Thoracic aorta (tissue), 2 donors: ENCODE measurements around the gene GAB3. TPM values are rescaled to one million over a fixed set of nuclear protein-coding genes. Genes with fewer than 3 reads are reported as not detected.

Experiments
- ATAC-seq: fragments of 150-250 bp; one replicate; pipeline ENCODE4 v1.8.0; 2017; ENCODE audit warnings: low read depth; ENCODE audit not compliant: insufficient number of reproducible peaks, low FRiP score
- DNase-seq: peaks from one replicate; pipeline ENCODE4 v3.0.0-alpha.2; 2020; ENCODE audit warnings: low spot score
- H3K27ac ChIP-seq, 2 donors: fragments of 200-600 bp; sonication (generic); 1 replicate in 1 of 2; 2 replicates in 1 of 2; pipeline ENCODE4 v1.5.1; 2016; ENCODE audit warnings: mild to moderate bottlenecking in 2 of 2, moderate library complexity in 2 of 2
- H3K27me3 ChIP-seq: fragments of 200-600 bp; sonication (generic); replicated peaks from 2 replicates; pipeline ENCODE4 v1.6.0; 2016; ENCODE audit warnings: mild to moderate bottlenecking; ENCODE audit not compliant: insufficient read depth
- H3K36me3 ChIP-seq: fragments of 200-600 bp; sonication (generic); one replicate; pipeline ENCODE4 v1.5.1; 2016
- H3K4me1 ChIP-seq, 2 donors: fragments of 200-600 bp; sonication (generic); 1 replicate in 1 of 2; 2 replicates in 1 of 2; pipeline versions ENCODE4 v1.5.1 to v1.6.0; 2016; ENCODE audit warnings: low read depth in 2 of 2, mild to moderate bottlenecking in 1 of 2; ENCODE audit not compliant: control insufficient read depth in 1 of 2
- H3K4me3 ChIP-seq: fragments of 200-600 bp; sonication (generic); 2 replicates; pipeline ENCODE4 v1.5.1; 2016; ENCODE audit warnings: mild to moderate bottlenecking
- H3K9me3 ChIP-seq: fragments of 200-600 bp; sonication (generic); 2 replicates; pipeline ENCODE4 v1.5.1; 2016
- total RNA-seq, 2 donors: library from RNA; depleted of rRNA; stranded (reverse); fragments of >200 nt; gene quantifications; one replicate each; pipeline versions ENCODE4 v1.1.0 to v1.2.3, GENCODE V29; 2016
- TF ChIP-seq, protein P1 (sequence below): fragments of 200-600 bp; sonication (generic); IDR thresholded peaks from one replicate; pipeline ENCODE4 v1.5.1; 2019; ENCODE audit warnings: antibody characterized with exemption

The GAB3 gene
- total RNA-seq, 2 donors from 2014 or later: 9.2 to 10.9 TPM

DNA sequence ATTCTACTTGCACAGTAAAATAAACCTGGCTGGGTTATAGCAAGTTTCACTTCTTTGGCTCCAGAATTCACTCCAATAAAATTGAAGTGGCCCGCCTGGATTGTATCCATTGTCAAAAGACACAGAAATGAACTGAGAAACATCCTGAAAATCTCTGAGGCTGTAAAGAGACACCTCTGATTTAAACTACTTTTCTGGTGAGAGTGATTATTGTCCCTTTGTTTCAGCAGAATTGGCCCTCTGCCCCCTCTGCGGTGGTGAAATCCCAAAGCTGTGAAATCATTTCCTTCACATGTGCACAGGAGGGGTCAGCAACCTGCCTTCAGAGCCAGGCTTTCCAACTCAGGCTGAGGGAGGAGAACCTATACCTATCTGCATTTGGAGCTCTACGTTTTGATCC is 23.0 kb downstream of the GAB3 start:
- no peaks in the 10 kb centered on the region for H3K9me3 ChIP-seq
- DNase-seq: no peak
- peaks cover 52 to 80% of the 10 kb centered on the region in 2 donors for H3K4me1 ChIP-seq
- H3K27ac ChIP-seq: peak overlapping the region; percentile 72 to 91
- H3K36me3 ChIP-seq: no peaks in the 10 kb centered on the region
- peak overlapping the region; percentile 23 for H3K4me3 ChIP-seq
- no peaks in the 10 kb centered on the region for H3K27me3 ChIP-seq
- TF ChIP-seq, protein P1, sequence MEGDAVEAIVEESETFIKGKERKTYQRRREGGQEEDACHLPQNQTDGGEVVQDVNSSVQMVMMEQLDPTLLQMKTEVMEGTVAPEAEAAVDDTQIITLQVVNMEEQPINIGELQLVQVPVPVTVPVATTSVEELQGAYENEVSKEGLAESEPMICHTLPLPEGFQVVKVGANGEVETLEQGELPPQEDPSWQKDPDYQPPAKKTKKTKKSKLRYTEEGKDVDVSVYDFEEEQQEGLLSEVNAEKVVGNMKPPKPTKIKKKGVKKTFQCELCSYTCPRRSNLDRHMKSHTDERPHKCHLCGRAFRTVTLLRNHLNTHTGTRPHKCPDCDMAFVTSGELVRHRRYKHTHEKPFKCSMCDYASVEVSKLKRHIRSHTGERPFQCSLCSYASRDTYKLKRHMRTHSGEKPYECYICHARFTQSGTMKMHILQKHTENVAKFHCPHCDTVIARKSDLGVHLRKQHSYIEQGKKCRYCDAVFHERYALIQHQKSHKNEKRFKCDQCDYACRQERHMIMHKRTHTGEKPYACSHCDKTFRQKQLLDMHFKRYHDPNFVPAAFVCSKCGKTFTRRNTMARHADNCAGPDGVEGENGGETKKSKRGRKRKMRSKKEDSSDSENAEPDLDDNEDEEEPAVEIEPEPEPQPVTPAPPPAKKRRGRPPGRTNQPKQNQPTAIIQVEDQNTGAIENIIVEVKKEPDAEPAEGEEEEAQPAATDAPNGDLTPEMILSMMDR: no peak
- ATAC-seq: no peak

DNA sequence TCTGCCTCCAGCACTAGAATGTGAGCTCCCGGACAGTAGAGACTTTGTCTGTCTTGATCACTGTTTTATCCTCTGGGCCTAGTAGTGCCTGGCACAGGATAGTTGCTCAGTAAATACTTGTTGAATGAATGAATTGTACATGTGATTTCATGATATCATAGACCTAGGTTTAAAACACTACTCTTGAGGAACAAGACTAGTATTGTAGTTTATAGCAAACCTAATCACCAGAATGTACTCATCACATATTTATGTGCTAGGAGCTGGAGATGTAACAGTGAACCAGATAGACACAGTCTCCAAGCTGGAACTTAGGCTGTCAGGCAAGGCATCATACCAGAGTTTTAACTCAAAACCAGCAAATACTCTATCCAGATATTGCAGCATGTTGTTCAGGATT is 23.5 kb downstream of the GAB3 start:
- Histone ChIP-seq H3K27ac (peak overlapping the region; percentile 72 to 91), H3K27me3 (no peaks in the 10 kb centered on the region), H3K4me3 (peak overlapping the region; percentile 23), H3K4me1 (peaks cover 47 to 75% of the 10 kb centered on the region in 2 donors), H3K36me3 (no peaks in the 10 kb centered on the region), H3K9me3 (no peaks in the 10 kb centered on the region)
- DNase-seq (no peak), ATAC-seq (no peak)
- TF ChIP-seq, protein P1: no peak

DNA sequence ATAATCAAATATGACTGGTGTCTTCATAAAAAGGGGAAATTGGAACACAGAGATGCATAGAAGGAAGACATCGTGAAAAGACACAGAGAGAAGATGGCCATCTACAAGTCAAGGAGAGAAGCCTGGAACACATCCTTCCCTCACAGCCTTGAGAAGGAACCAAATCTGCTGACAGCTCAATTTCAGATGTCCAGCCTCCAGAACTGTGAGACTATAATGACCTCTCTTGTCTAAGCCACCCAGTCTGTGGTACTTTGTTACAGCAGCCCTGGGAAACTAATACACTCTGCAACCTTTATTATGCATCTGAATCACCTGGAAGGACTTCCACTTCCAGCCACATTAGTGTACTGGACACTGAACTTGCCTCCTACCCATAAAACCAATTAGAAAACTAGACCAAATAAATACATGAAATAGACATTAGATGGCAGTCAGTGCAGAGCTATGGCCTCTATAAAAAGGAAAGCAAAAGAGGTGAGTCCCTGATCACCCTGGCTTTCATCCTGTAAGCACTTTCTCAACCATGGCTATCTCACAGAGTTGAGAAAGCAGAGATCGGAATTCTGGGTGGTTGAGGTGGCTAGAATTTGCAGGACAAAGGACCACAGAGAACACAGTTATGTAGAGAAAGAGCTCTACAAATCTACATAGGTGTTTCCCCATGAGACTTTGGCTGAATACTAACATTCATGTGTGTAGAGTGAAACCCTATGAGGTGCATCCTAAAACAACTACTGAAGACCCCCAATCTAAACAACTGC is 25.7 kb downstream of the GAB3 start:
- H3K36me3 ChIP-seq: no peaks in the 10 kb centered on the region
- ATAC-seq: no peak
- peaks cover 27 to 53% of the 10 kb centered on the region in 2 donors for H3K4me1 ChIP-seq
- peak overlapping the region in 1 of 2 donors; percentile 91 for H3K27ac ChIP-seq
- no peak for DNase-seq
- no peak overlapping the region for H3K4me3 ChIP-seq
- no peaks in the 10 kb centered on the region for H3K9me3 ChIP-seq
- TF ChIP-seq, protein P1: no peak
- no peaks in the 10 kb centered on the region for H3K27me3 ChIP-seq

DNA sequence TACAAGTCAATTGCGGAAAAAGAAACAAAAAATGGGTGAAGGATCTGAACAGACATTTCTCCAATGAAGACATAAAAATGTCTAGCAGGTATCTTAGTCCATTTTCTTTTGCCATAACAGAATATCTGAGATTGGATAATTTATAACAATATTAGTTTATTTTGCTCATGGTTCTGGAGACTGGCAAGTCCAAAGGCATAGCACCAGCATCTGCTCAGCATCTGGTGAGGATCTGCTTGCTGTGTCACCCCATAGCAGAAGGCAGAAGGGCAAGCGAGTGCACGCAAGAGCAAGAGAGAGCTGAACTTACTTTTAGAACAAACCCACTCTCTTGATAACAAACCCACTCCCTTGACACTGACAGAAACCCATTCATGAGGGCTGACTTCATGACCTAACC is 29.7 kb downstream of the GAB3 start:
- H3K9me3 ChIP-seq: no peaks in the 10 kb centered on the region
- no peak overlapping the region for H3K4me3 ChIP-seq
- no peaks in the 10 kb centered on the region for H3K27me3 ChIP-seq
- no peak for ATAC-seq
- no peaks in the 10 kb centered on the region for H3K36me3 ChIP-seq
- peaks cover 0 to 13% of the 10 kb centered on the region in 2 donors for H3K4me1 ChIP-seq
- TF ChIP-seq, protein P1: no peak
- no peak for DNase-seq
- no peak overlapping the region for H3K27ac ChIP-seq

DNA sequence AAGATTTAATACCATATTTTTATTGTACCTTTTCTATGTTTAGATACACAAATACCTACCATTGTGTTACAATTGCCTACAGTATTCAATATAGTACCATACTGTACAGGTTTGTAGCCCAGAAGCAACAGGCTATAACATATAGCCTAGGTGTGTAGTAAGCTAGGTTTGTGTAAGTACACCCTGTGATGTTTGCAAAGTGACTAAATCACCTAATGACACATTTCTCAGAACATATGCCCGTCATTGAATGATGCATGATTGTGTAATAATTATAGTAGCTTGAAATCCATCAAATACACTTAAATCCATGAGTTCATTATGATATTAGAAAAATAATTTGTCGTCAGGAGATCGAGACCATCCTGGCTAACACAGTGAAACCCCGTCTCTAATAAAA is 30.8 kb downstream of the GAB3 start:
- ATAC-seq: no peak
- no peak overlapping the region for H3K27ac ChIP-seq

More for the DNA sequence above, 30.8 kb downstream of the GAB3 start:
- Histone ChIP-seq H3K4me1 (peaks cover 0 to 2% of the 10 kb centered on the region in 2 donors), H3K4me3 (no peak overlapping the region), H3K36me3 (no peaks in the 10 kb centered on the region), H3K27me3 (no peaks in the 10 kb centered on the region), H3K9me3 (no peaks in the 10 kb centered on the region)
- TF ChIP-seq, protein P1: no peak
- DNase-seq: no peak
